Measurements from ENCODE around the gene PRAMEF33. TPM values are rescaled to one million over a fixed set of nuclear protein-coding genes. Genes with fewer than 3 reads are reported as not detected.
"Not testable (repeated sequence)": the region's sequence is repeated elsewhere in the genome, so short reads cannot be mapped to it uniquely, and the experiment has no call there.

PRAMEF33 gene, protein sequence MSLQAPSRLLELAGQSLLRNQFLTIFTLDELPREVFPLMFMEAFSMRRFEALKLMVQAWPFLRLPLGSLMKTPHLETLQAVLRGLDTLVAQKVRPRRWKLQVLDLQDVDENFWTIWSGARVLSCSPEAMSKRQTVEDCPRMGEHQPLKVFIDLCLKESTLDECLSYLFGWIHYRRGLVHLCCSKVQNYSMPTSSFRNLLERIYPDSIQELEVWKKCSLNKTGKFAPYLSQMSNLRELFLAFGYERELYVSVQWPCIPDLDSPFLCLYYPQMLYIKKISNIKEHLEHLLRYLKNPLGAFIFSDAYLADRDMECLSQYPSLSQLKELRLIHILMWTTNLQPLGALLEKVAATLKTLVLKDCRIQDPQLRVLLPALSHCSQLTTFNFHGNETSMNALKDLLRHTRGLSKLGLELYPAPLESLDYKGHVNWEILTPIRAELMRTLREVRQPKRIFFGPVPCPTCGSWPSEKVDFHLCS
- total RNA-seq = not detected
- polyA plus RNA-seq = not detected
- long read RNA-seq, donor 1 = 0 reads
- long read RNA-seq, donor 2 = 0 reads
- long read RNA-seq, donor 3 = 0 reads

DNA sequence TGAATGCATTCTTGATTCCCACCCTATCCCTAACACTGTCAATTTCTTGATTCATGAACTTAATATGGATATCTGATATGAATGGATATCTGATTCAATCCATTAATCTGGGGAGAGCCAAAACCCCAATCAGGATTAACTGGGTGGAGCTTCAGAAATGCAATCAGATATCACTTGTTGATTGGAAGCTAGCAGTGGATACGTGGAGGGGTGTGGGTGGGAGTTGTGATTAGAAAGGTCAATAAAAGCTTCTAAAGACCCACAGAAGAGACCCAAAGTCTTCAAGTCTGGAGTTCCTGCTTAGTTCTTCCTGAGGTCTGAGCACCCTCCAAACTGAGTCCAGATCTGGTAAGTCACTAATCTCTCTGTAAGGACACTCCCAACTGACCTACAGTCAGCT, at the start of gene PRAMEF33:
Gene PRAMEF33, plus strand, starts transcription at position 301 of the 400 bp plus-strand sequence. CDS start 2,416 bp downstream, outside the sequence.
- H3K4me3 ChIP-seq; H3K27me3 ChIP-seq; H3K4me1 ChIP-seq; intact Hi-C loops (cut with DNase I); H3K9me3 ChIP-seq; DNase-seq; ATAC-seq; H3K27ac ChIP-seq; H3K36me3 ChIP-seq: not testable (repeated sequence)
- WGBS, 2 donors = no CpG with 5 or more reads among the region's 1 CpG

DNA sequence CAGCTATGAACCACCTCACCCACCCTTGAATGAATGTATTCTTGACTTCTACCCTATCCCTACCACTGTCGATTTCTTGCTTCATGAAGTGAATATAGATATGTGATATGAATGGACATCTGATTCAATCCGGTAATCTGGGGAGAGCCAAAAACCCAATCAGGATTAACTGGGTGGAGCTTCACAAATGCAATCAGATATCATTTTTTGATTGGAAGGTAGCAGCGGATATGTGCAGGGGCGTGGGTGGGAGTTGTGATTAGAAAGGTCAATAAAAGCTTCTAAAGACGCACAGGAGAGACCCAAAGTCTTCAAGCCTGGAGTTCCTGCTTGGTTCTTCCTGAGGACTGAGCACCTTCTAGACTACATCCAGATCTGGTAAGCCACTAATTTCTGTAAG, 49.4 kb upstream of the PRAMEF33 start, which contains the start of gene PRAMEF5:
Gene PRAMEF5, plus strand, starts transcription at position 301 of the 400 bp plus-strand sequence. CDS start 5,071 bp downstream, outside the sequence.
- DNase-seq; intact Hi-C loops (cut with DNase I); H3K27ac ChIP-seq; H3K9me3 ChIP-seq; H3K27me3 ChIP-seq; H3K4me3 ChIP-seq; H3K36me3 ChIP-seq; ATAC-seq; H3K4me1 ChIP-seq: not testable (repeated sequence)
- 90 to 94% methylated on average over 2 of the region's 5 CpGs for WGBS, 2 donors

DNA sequence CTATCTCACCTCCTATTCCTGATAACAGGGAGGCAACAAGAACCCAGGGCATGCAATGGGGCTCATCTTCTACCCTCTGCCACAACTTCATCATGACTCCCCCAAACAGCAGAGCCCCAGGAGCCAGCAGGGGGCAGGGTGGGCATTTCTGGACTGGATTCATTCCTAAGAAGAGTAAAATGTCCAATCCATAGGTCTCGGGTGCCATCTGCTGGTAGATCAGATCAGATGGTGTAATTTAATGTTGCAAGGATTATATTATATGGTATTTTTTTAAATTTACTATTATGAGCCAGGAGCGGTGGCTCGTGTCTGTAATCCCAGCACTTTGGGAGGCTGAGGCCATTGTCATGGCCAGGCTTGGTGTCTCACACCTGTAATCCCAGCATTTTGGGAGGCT, 38.2 kb upstream of the PRAMEF33 start:
- H3K4me1 ChIP-seq; intact Hi-C loops (cut with DNase I); H3K9me3 ChIP-seq; H3K27ac ChIP-seq; H3K27me3 ChIP-seq; DNase-seq; ATAC-seq; H3K36me3 ChIP-seq; H3K4me3 ChIP-seq: not testable (repeated sequence)
- WGBS, 2 donors = 24 to 31% methylated on average over 2 of the region's 3 CpGs

DNA sequence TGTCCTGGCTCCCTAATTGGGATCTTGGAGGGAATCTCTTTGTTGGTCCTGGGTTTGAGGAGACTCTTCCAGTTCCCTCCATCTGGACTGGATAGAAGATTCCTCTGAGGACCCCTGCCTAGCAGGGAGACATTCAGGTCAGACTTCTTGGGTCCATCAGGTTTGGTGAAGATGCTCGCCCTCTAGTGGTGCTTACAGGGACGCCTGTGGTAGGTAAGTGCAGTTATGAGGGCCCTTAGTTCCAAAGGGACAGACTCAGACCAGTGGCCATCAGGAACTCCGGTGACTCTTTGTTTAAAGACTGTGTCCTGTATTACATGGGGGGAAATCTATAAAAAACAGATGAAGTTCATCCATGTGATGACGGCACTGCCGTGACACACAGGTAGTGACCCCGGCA, 26.3 kb upstream of the PRAMEF33 start:
- H3K4me3 ChIP-seq; H3K27ac ChIP-seq; H3K9me3 ChIP-seq; H3K4me1 ChIP-seq; intact Hi-C loops (cut with DNase I); DNase-seq; H3K27me3 ChIP-seq; ATAC-seq; H3K36me3 ChIP-seq: not testable (repeated sequence)
- TF ChIP-seq, protein P1, sequence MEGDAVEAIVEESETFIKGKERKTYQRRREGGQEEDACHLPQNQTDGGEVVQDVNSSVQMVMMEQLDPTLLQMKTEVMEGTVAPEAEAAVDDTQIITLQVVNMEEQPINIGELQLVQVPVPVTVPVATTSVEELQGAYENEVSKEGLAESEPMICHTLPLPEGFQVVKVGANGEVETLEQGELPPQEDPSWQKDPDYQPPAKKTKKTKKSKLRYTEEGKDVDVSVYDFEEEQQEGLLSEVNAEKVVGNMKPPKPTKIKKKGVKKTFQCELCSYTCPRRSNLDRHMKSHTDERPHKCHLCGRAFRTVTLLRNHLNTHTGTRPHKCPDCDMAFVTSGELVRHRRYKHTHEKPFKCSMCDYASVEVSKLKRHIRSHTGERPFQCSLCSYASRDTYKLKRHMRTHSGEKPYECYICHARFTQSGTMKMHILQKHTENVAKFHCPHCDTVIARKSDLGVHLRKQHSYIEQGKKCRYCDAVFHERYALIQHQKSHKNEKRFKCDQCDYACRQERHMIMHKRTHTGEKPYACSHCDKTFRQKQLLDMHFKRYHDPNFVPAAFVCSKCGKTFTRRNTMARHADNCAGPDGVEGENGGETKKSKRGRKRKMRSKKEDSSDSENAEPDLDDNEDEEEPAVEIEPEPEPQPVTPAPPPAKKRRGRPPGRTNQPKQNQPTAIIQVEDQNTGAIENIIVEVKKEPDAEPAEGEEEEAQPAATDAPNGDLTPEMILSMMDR (IDR thresholded peaks at IDR 0.05) = peak in 1 of 9 donors; percentile 8
- 50 to 51% methylated on average over 2 to 4 of the region's 6 CpGs for WGBS, 2 donors

DNA sequence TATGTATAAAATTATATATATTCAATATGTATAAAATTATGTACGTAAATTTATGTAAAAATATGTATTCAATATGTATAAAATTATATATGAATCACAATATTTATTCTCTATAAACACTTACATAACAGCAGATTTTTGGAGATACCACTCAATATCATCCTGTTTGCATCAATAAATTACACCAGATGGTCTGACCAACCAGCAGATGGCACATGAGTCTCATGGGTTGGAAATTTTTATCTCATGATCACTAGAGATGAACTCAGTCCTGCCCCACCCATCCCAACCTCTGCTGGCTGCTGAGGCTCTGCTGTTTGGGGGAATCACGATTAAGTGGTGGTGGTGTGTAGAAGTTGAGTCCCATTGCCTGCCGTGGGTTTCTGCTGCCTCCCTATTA, 23.7 kb upstream of the PRAMEF33 start:
- H3K9me3 ChIP-seq; ATAC-seq; H3K4me1 ChIP-seq; DNase-seq; intact Hi-C loops (cut with DNase I); H3K36me3 ChIP-seq; H3K27ac ChIP-seq; H3K4me3 ChIP-seq; H3K27me3 ChIP-seq: not testable (repeated sequence)
- WGBS, 2 donors = 71 to 72% methylated on average over 3 of the region's 3 CpGs

DNA sequence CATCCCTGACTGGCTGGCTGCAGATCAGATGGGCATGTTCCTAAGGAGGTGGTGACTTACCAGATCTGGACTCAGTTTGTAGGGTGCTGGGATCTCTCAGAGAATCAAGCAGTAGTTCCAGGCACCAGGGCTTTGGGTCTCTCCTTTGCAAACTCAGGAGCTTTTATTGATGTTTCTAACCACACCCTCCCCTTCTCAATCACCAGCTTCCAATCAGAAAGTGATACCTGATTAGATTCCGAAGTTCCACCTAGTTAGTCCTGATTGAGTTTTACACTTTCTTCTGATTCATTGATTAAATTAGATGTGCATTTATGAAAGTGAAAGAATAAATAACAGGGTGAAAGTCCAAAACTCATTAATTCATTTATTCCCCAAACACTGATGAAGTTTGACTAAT, 18.3 kb upstream of the PRAMEF33 start, which contains the start of gene PRAMEF8:
Gene PRAMEF8, minus strand, starts transcription at position 101 of the 400 bp plus-strand sequence. CDS start 1,046 bp downstream, outside the sequence.
- H3K27ac ChIP-seq; H3K4me1 ChIP-seq; H3K4me3 ChIP-seq; H3K27me3 ChIP-seq; ATAC-seq; H3K36me3 ChIP-seq; DNase-seq; intact Hi-C loops (cut with DNase I); H3K9me3 ChIP-seq: not testable (repeated sequence)
- no CpG with 5 or more reads among the region's 1 CpG for WGBS, 2 donors

DNA sequence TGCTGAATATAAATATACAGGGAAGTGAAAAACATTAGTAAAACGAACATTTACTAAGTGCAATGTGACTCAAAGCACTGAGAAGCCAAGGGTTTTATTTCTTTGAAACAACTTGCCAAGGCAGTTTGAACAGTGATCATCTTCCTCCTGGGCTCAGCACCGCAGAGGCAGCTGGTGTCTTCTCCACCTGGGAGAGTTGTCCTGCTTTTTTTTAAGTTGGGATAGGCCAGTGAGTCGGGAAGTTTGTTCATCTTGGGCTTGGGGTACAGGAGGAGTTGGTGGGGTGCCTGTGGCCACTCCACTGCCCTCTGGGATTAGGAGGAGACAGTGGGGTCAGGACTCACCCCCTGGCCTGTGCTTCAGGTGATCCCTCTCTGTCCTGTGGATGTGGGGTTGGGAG, 14.3 kb upstream of the PRAMEF33 start:
- intact Hi-C loops (cut with DNase I); ATAC-seq: not testable (repeated sequence)

DNA sequence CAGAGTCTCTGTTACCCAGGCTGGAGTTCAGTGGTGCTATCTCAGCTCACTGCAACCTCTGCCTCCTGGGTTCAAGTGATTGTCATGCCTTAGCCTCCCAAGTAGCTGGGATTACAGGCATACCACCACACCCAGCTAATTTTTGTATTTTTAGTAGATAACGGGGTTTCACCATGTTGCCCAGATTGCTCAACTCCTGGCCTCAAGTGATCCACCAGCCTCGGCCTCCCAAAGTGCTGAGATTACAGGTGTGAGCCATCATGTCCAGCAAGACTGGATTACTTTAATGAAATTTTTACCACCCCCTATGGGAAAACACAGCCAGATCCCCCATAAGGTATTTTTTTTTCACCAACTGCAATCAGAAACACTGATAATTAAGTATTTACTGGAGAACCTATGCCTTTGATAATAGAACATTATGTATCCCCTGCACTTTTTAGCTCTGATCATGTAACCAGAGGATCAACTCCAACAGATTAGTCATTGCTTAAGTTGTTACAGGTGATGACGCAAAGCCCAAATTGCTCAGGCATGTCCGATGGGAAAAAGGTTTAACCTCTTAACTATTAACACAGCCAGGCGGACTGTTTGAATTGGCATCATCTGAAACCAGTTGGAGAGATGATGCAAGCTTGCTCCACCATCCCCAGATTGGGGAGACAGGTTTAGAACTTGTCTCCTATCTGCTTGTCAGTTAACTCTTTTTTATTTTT, 6.0 kb upstream of the PRAMEF33 start:
- DNase-seq; H3K27me3 ChIP-seq; H3K27ac ChIP-seq; ATAC-seq; H3K9me3 ChIP-seq; H3K4me3 ChIP-seq; H3K36me3 ChIP-seq; intact Hi-C loops (cut with DNase I); H3K4me1 ChIP-seq: not testable (repeated sequence)
- 89 to 93% methylated on average over 2 of the region's 5 CpGs for WGBS, 2 donors

More for the DNA sequence above, 14.3 kb upstream of the PRAMEF33 start:
- 59 to 76% methylated on average over 1 to 2 of the region's 3 CpGs for WGBS, 2 donors
- H3K27ac ChIP-seq, DNase-seq, H3K4me3 ChIP-seq, H3K27me3 ChIP-seq, H3K4me1 ChIP-seq, H3K36me3 ChIP-seq, H3K9me3 ChIP-seq: not testable (repeated sequence)

DNA sequence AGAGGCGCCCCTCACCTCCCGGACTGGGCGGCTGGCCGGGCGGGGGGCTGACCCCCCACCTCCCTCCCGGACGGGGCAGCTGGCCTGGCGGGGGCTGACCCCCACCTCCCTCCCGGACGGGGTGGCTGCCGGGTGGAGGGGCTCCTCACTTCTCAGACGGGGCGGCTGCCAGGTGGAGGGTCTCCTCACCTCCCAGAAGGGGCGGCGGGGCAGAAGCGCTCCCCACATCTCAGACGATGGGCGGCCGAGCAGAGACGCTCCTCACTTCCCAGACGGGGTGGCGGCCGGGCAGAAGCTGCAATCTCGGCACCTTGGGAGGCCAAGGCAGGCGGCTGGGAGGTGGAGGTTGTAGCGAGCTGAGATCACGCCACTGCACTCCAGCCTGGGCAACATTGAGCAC, 4.6 kb upstream of the PRAMEF33 start:
- intact Hi-C loops (cut with DNase I) = not testable (repeated sequence)

DNA sequence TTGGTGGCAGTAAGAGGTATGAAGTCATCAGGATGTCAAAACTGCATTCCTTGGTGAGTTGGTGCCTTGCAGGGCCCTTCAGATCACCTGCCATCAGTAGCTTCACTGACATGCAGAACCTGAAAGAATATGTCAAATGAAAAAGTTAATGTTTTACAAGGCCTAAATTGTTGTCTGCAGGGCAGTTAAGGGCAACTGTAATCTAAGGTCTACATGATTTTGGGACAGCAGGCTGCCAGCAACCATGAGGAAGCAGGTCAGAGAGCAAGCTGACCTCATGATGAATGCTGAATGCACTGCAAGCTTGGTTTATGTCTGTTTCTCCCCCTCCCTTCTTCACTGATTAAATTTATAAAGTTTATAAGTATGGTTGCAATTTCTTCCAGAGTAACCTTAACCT, 1.1 kb upstream of the PRAMEF33 start:
- DNase-seq; H3K4me1 ChIP-seq; H3K36me3 ChIP-seq; H3K27ac ChIP-seq; intact Hi-C loops (cut with DNase I); H3K9me3 ChIP-seq; H3K4me3 ChIP-seq; H3K27me3 ChIP-seq; ATAC-seq: not testable (repeated sequence)

More for the DNA sequence above, 4.6 kb upstream of the PRAMEF33 start:
- not testable (repeated sequence) for ATAC-seq, H3K36me3 ChIP-seq, H3K4me1 ChIP-seq, H3K9me3 ChIP-seq, H3K4me3 ChIP-seq, DNase-seq, H3K27me3 ChIP-seq, H3K27ac ChIP-seq
- 98% methylated on average over 9 of the region's 27 CpGs; no CpG with 5 or more reads in 1 of the 2 donors for WGBS, 2 donors
